ENCODE data around the gene LY6G6D. TPM values are rescaled to one million over a fixed set of nuclear protein-coding genes. Genes with fewer than 3 reads are reported as not detected.

Gene LY6G6D
- total and polyA plus RNA-seq, 2 of the 13 experiments (the other 11 are each of a cell fraction or from before 2014, with no cell fraction given): not detected

GRCh38 chr6:31736021-31736767, 21.0 kb downstream of the LY6G6D start, which contains the start of gene CLIC1 (continued):
- TF ChIP-seq ZNF431 (CRISPR knock-in tag; IDR thresholded peaks at IDR 0.05; ENCODE audit: borderline replicate concordance, low read depth) (peak; percentile 79; the same call in 1 of the 2 replicates), ZNF142 (CRISPR knock-in tag; IDR thresholded peaks at IDR 0.05) (no peak), KLF16 (CRISPR knock-in tag; IDR thresholded peaks at IDR 0.05) (peak in 1 of 2 experiments; percentile 95; a peak in 2 of 4 replicates), ZNF12 (CRISPR knock-in tag; IDR thresholded peaks at IDR 0.05) (no peak; the same call in 1 of the 2 replicates), SP1 (IDR thresholded peaks at IDR 0.05) (no peak), SP1 (CRISPR knock-in tag; IDR thresholded peaks at IDR 0.05) (peak; percentile 68), DNMT1 (CRISPR knock-in tag; IDR thresholded peaks at IDR 0.05) (no peak; the same call in 1 of the 2 replicates), BATF2 (CRISPR knock-in tag; IDR thresholded peaks at IDR 0.05) (no peak), POLR2G (IDR thresholded peaks at IDR 0.05; ENCODE audit: low read depth, low read length) (peak; percentile 95), POGZ (CRISPR knock-in tag; IDR thresholded peaks at IDR 0.05) (peak; percentile 55; the same call in 1 of the 2 replicates), ZNF563 (CRISPR knock-in tag; IDR thresholded peaks at IDR 0.05) (peak; percentile 89; the same call in 1 of the 2 replicates), TRIM24 (CRISPR knock-in tag; IDR thresholded peaks at IDR 0.05) (no peak), FUBP1 (CRISPR knock-in tag; IDR thresholded peaks at IDR 0.05; ENCODE audit: borderline replicate concordance) (no peak)
- TF ChIP-seq, protein P1, sequence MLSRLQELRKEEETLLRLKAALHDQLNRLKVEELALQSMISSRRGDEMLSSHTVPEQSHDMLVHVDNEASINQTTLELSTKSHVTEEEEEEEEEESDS (CRISPR knock-in tag; IDR thresholded peaks at IDR 0.05; ENCODE audit: borderline replicate concordance): 0 out of 2 replicates have a peak, but pooled peaks have one; percentile 16
- TF ChIP-seq, protein P2, sequence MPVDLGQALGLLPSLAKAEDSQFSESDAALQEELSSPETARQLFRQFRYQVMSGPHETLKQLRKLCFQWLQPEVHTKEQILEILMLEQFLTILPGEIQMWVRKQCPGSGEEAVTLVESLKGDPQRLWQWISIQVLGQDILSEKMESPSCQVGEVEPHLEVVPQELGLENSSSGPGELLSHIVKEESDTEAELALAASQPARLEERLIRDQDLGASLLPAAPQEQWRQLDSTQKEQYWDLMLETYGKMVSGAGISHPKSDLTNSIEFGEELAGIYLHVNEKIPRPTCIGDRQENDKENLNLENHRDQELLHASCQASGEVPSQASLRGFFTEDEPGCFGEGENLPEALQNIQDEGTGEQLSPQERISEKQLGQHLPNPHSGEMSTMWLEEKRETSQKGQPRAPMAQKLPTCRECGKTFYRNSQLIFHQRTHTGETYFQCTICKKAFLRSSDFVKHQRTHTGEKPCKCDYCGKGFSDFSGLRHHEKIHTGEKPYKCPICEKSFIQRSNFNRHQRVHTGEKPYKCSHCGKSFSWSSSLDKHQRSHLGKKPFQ (CRISPR knock-in tag; IDR thresholded peaks at IDR 0.05; ENCODE audit: insufficient replicate concordance): peak; percentile 91

All from HepG2 (cell line).